HEK293 (cell line): ENCODE data around the gene OR56B1.

Source experiments
- CTCF ChIA-PET: fragments of 350-600 bp; formaldehyde crosslinking; extraction: SDS; loops from one replicate; lab custom pipeline; 2021; ENCODE audit warnings: antibody characterized with exemption; lab: Yijun Ruan, JAX
- POLR2A ChIA-PET: fragments of 300-600 bp; formaldehyde crosslinking; extraction: SDS; loops from one replicate; lab custom pipeline; 2020; ENCODE audit warnings: antibody characterized with exemption, inconsistent platforms; lab: Yijun Ruan, JAX
- H3K27ac ChIP-seq: fragments of 200-500 bp; sonication (Bioruptor generic); 2 replicates; pipeline ENCODE4 v1.5.1; 2014; ENCODE audit warnings: low read depth, low read length, control low read depth, inconsistent platforms; ENCODE audit errors: extremely low read depth
- H3K36me3 ChIP-seq, 2 experiments: fragments of 200-500 bp in 1 of 2; sonication (Bioruptor generic) in 1 of 2; 1 replicate in 1 of 2; 2 replicates in 1 of 2; pipeline ENCODE4 v1.5.1; 2014 to 2017; ENCODE audit warnings: inconsistent platforms in 2 of 2, low read length in 2 of 2; ENCODE audit not compliant: control insufficient read depth in 2 of 2, insufficient read depth in 1 of 2
- H3K4me1 ChIP-seq: fragments of 200-500 bp; sonication (Bioruptor generic); 2 replicates; pipeline ENCODE4 v1.5.1; 2014; ENCODE audit warnings: mild to moderate bottlenecking, low read length, inconsistent platforms; ENCODE audit not compliant: control insufficient read depth, insufficient read depth
- H3K4me3 ChIP-seq: 2 replicates; pipeline ENCODE4 v1.5.1; 2011; ENCODE audit warnings: low read depth, mild to moderate bottlenecking, control low read depth, low read length, moderate library complexity
- H3K9me3 ChIP-seq: fragments of 200-500 bp; sonication (Bioruptor generic); 2 replicates; pipeline ENCODE4 v1.5.1; 2014; ENCODE audit warnings: low read depth, low read length, inconsistent platforms; ENCODE audit not compliant: control insufficient read depth, insufficient read depth
- BCL11A ChIP-seq: fragments of 450-650 bp; formaldehyde crosslinking; IDR thresholded peaks from 2 replicates; pipeline ENCODE4 v1.5.1; 2016; ENCODE audit warnings: low read depth, missing biosample characterization, missing genetic modification characterization
- MZF1 ChIP-seq: fragments of 450-650 bp; formaldehyde crosslinking; IDR thresholded peaks from 2 replicates; pipeline ENCODE4 v1.5.1; 2017; ENCODE audit warnings: missing biosample characterization, missing genetic modification characterization, borderline replicate concordance
- OSR2 ChIP-seq: fragments of 450-650 bp; formaldehyde crosslinking; IDR thresholded peaks from 2 replicates; pipeline ENCODE4 v1.5.1; 2016; ENCODE audit warnings: missing biosample characterization, missing genetic modification characterization
- RBAK ChIP-seq: fragments of 450-650 bp; formaldehyde crosslinking; IDR thresholded peaks from 2 replicates; pipeline ENCODE4 v1.5.1; 2016; ENCODE audit warnings: missing biosample characterization, missing genetic modification characterization
- SCRT1 ChIP-seq: fragments of 450-650 bp; formaldehyde crosslinking; IDR thresholded peaks from 2 replicates; pipeline ENCODE4 v1.5.1; 2016; ENCODE audit warnings: missing biosample characterization, missing genetic modification characterization, borderline replicate concordance
- ZBTB10 ChIP-seq: fragments of 450-650 bp; formaldehyde crosslinking; IDR thresholded peaks from 2 replicates; pipeline ENCODE4 v1.5.1; 2016; ENCODE audit warnings: missing biosample characterization, missing genetic modification characterization
- ZBTB11 ChIP-seq: fragments of 450-650 bp; formaldehyde crosslinking; conservative IDR thresholded peaks from 2 replicates; pipeline ENCODE4 v1.5.1; 2016; ENCODE audit warnings: low read depth, missing biosample characterization, missing genetic modification characterization
- ZBTB49 ChIP-seq: fragments of 450-650 bp; formaldehyde crosslinking; IDR thresholded peaks from 2 replicates; pipeline ENCODE4 v1.5.1; 2016; ENCODE audit warnings: missing biosample characterization, missing genetic modification characterization, low read depth
- ZBTB6 ChIP-seq: fragments of 450-650 bp; formaldehyde crosslinking; IDR thresholded peaks from 2 replicates; pipeline ENCODE4 v1.5.1; 2017; ENCODE audit warnings: missing biosample characterization, missing genetic modification characterization
- ZNF19 ChIP-seq: fragments of 450-650 bp; formaldehyde crosslinking; IDR thresholded peaks from 2 replicates; pipeline ENCODE4; 2016; ENCODE audit warnings: missing biosample characterization, missing genetic modification characterization, low read depth
- ZNF202 ChIP-seq: fragments of 450-650 bp; formaldehyde crosslinking; IDR thresholded peaks from 2 replicates; pipeline ENCODE4 v1.5.1; 2016; ENCODE audit warnings: missing biosample characterization, missing genetic modification characterization, borderline replicate concordance
- ZNF214 ChIP-seq: fragments of 450-650 bp; formaldehyde crosslinking; IDR thresholded peaks from 2 replicates; pipeline ENCODE4 v1.5.1; 2017; ENCODE audit warnings: missing biosample characterization, mild to moderate bottlenecking, missing genetic modification characterization, borderline replicate concordance
- ZNF223 ChIP-seq: fragments of 450-650 bp; formaldehyde crosslinking; IDR thresholded peaks from 2 replicates; pipeline ENCODE4 v1.5.1; 2016; ENCODE audit warnings: missing biosample characterization, missing genetic modification characterization
- ZNF350 ChIP-seq: fragments of 450-650 bp; formaldehyde crosslinking; IDR thresholded peaks from 2 replicates; pipeline ENCODE4 v1.5.0; 2017; ENCODE audit warnings: missing biosample characterization, mild to moderate bottlenecking, missing genetic modification characterization
- ZNF48 ChIP-seq: fragments of 450-650 bp; formaldehyde crosslinking; IDR thresholded peaks from 2 replicates; pipeline ENCODE4 v1.5.1; 2016; ENCODE audit warnings: missing biosample characterization, missing genetic modification characterization
- ZNF549 ChIP-seq: fragments of 450-650 bp; IDR thresholded peaks from 2 replicates; pipeline ENCODE4 v1.5.1; 2018; ENCODE audit warnings: missing biosample characterization, missing genetic modification characterization, mild to moderate bottlenecking, inconsistent platforms, moderate library complexity
- ZNF596 ChIP-seq: fragments of 450-650 bp; IDR thresholded peaks from 2 replicates; pipeline ENCODE4 v1.5.0; 2018; ENCODE audit warnings: missing biosample characterization, mild to moderate bottlenecking, missing genetic modification characterization, moderate library complexity
- ZNF660 ChIP-seq: fragments of 450-650 bp; IDR thresholded peaks from 2 replicates; pipeline ENCODE4 v1.5.1; 2018; ENCODE audit warnings: missing biosample characterization, mild to moderate bottlenecking, missing genetic modification characterization
- ZNF670 ChIP-seq: fragments of 450-650 bp; formaldehyde crosslinking; IDR thresholded peaks from 2 replicates; pipeline ENCODE4 v1.5.1; 2016; ENCODE audit warnings: missing biosample characterization, missing genetic modification characterization, low read depth
- ZNF785 ChIP-seq: fragments of 450-650 bp; formaldehyde crosslinking; IDR thresholded peaks from 2 replicates; pipeline ENCODE4 v1.5.1; 2016; ENCODE audit warnings: missing biosample characterization, missing genetic modification characterization
- TF ChIP-seq, protein P1 (sequence below): fragments of 450-650 bp; formaldehyde crosslinking; conservative IDR thresholded peaks from 2 replicates; pipeline ENCODE4 v1.5.1; 2016; ENCODE audit warnings: low read depth, missing biosample characterization, missing genetic modification characterization

Gene OR56B1

DNA sequence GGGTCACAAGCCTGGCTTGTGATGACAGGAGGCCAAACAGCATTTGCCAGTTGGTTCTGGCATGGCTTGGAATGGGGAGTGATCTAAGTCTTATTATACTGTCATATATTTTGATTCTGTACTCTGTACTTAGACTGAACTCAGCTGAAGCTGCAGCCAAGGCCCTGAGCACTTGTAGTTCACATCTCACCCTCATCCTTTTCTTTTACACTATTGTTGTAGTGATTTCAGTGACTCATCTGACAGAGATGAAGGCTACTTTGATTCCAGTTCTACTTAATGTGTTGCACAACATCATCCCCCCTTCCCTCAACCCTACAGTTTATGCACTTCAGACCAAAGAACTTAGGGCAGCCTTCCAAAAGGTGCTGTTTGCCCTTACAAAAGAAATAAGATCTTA, 843 bp downstream of the OR56B1 start (continued):
- no peak for TF ChIP-seq ZBTB6 (tag by site-specific recombination)
- TF ChIP-seq ZNF596 (tag by site-specific recombination): no peak
- no peak for TF ChIP-seq ZNF202 (tag by site-specific recombination)
- no peak for TF ChIP-seq ZBTB11 (tag by site-specific recombination)
- TF ChIP-seq ZNF660 (tag by site-specific recombination): no peak
- no peak for TF ChIP-seq ZBTB10 (tag by site-specific recombination)

GRCh38 chr11:5737670-5738392, 1.6 kb downstream of the OR56B1 start:
- Histone ChIP-seq H3K36me3 (no peaks in the 10 kb centered on the region), H3K9me3 (no peaks in the 10 kb centered on the region), H3K4me1 (no peaks in the 10 kb centered on the region), H3K4me3 (no peak overlapping the region), H3K27ac (no peak overlapping the region)
- ChIA-PET CTCF (no interaction called here), POLR2A (no interaction called here)
- TF ChIP-seq MZF1 (tag by site-specific recombination): no peak
- no peak for TF ChIP-seq ZBTB49
- no peak for TF ChIP-seq ZNF19 (tag by site-specific recombination)
- no peak for TF ChIP-seq RBAK
- no peak for TF ChIP-seq SCRT1 (tag by site-specific recombination)
- no peak for TF ChIP-seq BCL11A (tag by site-specific recombination)
- TF ChIP-seq OSR2 (tag by site-specific recombination): no peak
- TF ChIP-seq, protein P1, sequence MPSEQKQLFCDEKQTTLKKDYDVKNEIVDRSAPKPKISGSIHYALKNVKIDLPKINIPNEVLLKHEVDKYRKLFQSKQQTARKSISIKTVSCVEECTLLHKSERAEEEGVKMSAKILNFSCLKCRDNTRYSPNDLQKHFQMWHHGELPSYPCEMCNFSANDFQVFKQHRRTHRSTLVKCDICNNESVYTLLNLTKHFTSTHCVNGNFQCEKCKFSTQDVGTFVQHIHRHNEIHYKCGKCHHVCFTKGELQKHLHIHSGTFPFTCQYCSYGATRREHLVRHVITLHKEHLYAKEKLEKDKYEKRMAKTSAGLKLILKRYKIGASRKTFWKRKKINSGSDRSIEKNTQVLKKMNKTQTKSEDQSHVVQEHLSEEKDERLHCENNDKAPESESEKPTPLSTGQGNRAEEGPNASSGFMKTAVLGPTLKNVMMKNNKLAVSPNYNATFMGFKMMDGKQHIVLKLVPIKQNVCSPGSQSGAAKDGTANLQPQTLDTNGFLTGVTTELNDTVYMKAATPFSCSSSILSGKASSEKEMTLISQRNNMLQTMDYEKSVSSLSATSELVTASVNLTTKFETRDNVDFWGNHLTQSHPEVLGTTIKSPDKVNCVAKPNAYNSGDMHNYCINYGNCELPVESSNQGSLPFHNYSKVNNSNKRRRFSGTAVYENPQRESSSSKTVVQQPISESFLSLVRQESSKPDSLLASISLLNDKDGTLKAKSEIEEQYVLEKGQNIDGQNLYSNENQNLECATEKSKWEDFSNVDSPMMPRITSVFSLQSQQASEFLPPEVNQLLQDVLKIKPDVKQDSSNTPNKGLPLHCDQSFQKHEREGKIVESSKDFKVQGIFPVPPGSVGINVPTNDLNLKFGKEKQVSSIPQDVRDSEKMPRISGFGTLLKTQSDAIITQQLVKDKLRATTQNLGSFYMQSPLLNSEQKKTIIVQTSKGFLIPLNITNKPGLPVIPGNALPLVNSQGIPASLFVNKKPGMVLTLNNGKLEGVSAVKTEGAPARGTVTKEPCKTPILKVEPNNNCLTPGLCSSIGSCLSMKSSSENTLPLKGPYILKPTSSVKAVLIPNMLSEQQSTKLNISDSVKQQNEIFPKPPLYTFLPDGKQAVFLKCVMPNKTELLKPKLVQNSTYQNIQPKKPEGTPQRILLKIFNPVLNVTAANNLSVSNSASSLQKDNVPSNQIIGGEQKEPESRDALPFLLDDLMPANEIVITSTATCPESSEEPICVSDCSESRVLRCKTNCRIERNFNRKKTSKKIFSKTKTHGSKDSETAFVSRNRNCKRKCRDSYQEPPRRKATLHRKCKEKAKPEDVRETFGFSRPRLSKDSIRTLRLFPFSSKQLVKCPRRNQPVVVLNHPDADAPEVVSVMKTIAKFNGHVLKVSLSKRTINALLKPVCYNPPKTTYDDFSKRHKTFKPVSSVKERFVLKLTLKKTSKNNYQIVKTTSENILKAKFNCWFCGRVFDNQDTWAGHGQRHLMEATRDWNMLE: no peak
- no peak for TF ChIP-seq ZNF48
- no peak for TF ChIP-seq ZNF785
- TF ChIP-seq ZNF214: no peak
- TF ChIP-seq ZNF223: no peak
- no peak for TF ChIP-seq ZNF549 (tag by site-specific recombination)
- TF ChIP-seq ZNF670 (tag by site-specific recombination): no peak
- no peak for TF ChIP-seq ZNF350 (tag by site-specific recombination)
